K562 (cell line): ENCODE results near the gene TMEM271.

ENCODE experiments used
- RBBP5 ChIP-seq: fragments of 200-600 bp; sonication (generic); IDR thresholded peaks from 2 replicates; pipeline ENCODE4 v1.6.1; 2012; ENCODE audit warnings: borderline replicate concordance, mild to moderate bottlenecking, low read length, control low read depth, inconsistent platforms; ENCODE audit not compliant: insufficient read depth, poor library complexity, severe bottlenecking
- YY1 ChIP-seq, 3 experiments: IDR thresholded peaks; 2 replicates each; pipeline ENCODE4 v1.6.1; 2011; ENCODE audit warnings: low read length in 2 of 3, mild to moderate bottlenecking in 2 of 3, moderate library complexity in 2 of 3, borderline replicate concordance in 1 of 3, control low read depth in 1 of 3, low read depth in 1 of 3; ENCODE audit not compliant: insufficient read depth in 3 of 3, insufficient replicate concordance in 2 of 3, control insufficient read depth in 1 of 3, insufficient read length in 1 of 3; ENCODE audit errors: extremely low read depth in 1 of 3
- ZBTB5 ChIP-seq: fragments of 450-650 bp; IDR thresholded peaks from 2 replicates; pipeline ENCODE4 v1.6.1; 2017; ENCODE audit warnings: antibody characterized with exemption
- ZNF655 ChIP-seq: fragments of 250-450 bp; sonication (Bioruptor Pico); IDR thresholded peaks from 2 replicates; pipeline ENCODE4 v1.5.0; 2021

- TF ChIP-seq ZNF655 (CRISPR knock-in tag) = no peak
- TF ChIP-seq RBBP5 = no peak
- no peak for TF ChIP-seq ZBTB5
- no peak for TF ChIP-seq YY1 (IDR thresholded peaks at IDR 0.05; ENCODE audit: borderline replicate concordance in 1 of 3, control insufficient read depth in 1 of 3, extremely low read depth in 1 of 3, insufficient read depth in 3 of 3, insufficient read length in 1 of 3, insufficient replicate concordance in 2 of 3, low read depth in 1 of 3, low read length in 2 of 3)
These were observed 3.6 kb upstream of the TMEM271 start for GRCh38 chr4:579543-580175.
